ENCODE measurements around the gene MOCS2.
"Not testable (repeated sequence)": the region's sequence is repeated elsewhere in the genome, so short reads cannot be mapped to it uniquely, and the experiment has no call there.

Gene MOCS2

DNA sequence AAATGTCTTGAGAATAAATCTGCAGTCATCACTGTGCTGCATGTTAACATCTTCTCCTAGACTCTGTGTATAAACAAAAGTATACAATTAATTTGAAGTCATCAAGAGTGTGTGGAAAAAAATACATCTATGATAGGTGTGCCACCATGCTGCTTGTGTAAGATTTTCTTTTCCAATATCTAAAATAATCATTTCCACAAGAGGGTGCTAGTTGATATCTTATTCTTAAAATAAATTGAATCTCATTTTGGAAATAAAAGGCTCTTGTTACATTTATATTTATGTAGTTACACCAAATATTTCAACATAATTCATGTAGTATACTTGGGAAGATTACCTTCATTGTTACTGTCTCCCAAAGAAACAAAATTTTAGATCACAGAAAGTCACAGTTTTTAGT is 14.1 kb upstream of the MOCS2 start:
- no peak overlapping the region for H3K27ac ChIP-seq
- TF ChIP-seq, protein P1, sequence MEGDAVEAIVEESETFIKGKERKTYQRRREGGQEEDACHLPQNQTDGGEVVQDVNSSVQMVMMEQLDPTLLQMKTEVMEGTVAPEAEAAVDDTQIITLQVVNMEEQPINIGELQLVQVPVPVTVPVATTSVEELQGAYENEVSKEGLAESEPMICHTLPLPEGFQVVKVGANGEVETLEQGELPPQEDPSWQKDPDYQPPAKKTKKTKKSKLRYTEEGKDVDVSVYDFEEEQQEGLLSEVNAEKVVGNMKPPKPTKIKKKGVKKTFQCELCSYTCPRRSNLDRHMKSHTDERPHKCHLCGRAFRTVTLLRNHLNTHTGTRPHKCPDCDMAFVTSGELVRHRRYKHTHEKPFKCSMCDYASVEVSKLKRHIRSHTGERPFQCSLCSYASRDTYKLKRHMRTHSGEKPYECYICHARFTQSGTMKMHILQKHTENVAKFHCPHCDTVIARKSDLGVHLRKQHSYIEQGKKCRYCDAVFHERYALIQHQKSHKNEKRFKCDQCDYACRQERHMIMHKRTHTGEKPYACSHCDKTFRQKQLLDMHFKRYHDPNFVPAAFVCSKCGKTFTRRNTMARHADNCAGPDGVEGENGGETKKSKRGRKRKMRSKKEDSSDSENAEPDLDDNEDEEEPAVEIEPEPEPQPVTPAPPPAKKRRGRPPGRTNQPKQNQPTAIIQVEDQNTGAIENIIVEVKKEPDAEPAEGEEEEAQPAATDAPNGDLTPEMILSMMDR (conservative IDR thresholded peaks at IDR 0.05): peak; percentile 43

GRCh38 chr5:53120165-53120564 is 10.6 kb upstream of the MOCS2 start:
- TF ChIP-seq, protein P1 (conservative IDR thresholded peaks at IDR 0.05): no peak
- H3K27ac ChIP-seq: no peak overlapping the region

GRCh38 chr5:53118879-53119278 is 9.3 kb upstream of the MOCS2 start:
- H3K27ac ChIP-seq: no peak overlapping the region
- TF ChIP-seq, protein P1 (conservative IDR thresholded peaks at IDR 0.05): no peak

GRCh38 chr5:53116597-53116996 is 7.0 kb upstream of the MOCS2 start:
- H3K27ac ChIP-seq: no peak overlapping the region
- TF ChIP-seq, protein P1 (conservative IDR thresholded peaks at IDR 0.05): no peak

- no peak overlapping the region for H3K27ac ChIP-seq
- TF ChIP-seq, protein P1 (conservative IDR thresholded peaks at IDR 0.05): peak; percentile 41; the same call in 1 of the 2 replicates
Measured at GRCh38 chr5:53114988-53115387, 5.4 kb upstream of the MOCS2 start.

GRCh38 chr5:53113947-53114346 is 4.4 kb upstream of the MOCS2 start:
- H3K27ac ChIP-seq: no peak overlapping the region
- TF ChIP-seq, protein P1 (conservative IDR thresholded peaks at IDR 0.05): no peak

GRCh38 chr5:53112909-53113308 is 3.4 kb upstream of the MOCS2 start:
- TF ChIP-seq, protein P1 (conservative IDR thresholded peaks at IDR 0.05): no peak
- H3K27ac ChIP-seq: no peak overlapping the region

DNA sequence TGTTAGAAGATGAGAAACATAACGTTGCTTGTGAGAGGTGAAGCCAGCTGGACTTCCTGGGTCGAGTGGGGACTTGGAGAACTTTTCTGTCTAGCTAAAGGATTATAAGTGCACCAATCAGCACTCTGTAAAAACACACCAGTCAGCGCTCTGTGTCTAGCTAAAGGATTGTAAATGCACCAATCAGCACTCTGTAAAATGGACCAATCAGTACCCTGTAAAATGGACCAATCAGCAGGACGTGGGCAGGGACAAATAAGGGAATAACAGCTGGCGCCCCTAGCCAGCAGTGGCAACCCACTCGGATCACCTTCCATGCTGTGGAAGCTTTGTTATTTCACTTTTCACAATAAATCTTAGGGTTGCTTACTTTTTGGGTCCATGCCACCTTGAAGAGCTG is 2.8 kb upstream of the MOCS2 start:
- not testable (repeated sequence) for H3K27ac ChIP-seq

Measured in VCaP (cell line).